Panc1 (cell line): ENCODE data around the gene AHCY. TPM values are rescaled to one million over a fixed set of nuclear protein-coding genes. Genes with fewer than 3 reads are reported as not detected.
"Not testable (repeated sequence)": the region's sequence is repeated elsewhere in the genome, so short reads cannot be mapped to it uniquely, and the experiment has no call there.

ENCODE experiments used
- ATAC-seq: fragments of 200-7000 bp; cut with Tn5 transposase; 2 replicates; pipeline ENCODE4 v1.9.1; 2020; ENCODE audit warnings: mild to moderate bottlenecking, moderate library complexity
- BruUV-seq: library from RNA; stranded (reverse); fragments of 400-500 nt; replicated peaks from 2 replicates; lab custom pipeline; 2021; lab: Mats Ljungman, UMichigan
- CTCF ChIA-PET: fragments of 300-600 bp; sonication (Branson Sonifier 250); formaldehyde crosslinking; loops from one replicate; lab custom pipeline; 2022; ENCODE audit warnings: antibody characterized with exemption; lab: Charles Lee
- POLR2A ChIA-PET: fragments of 300-600 bp; sonication (Branson Sonifier 250); formaldehyde crosslinking; loops from one replicate; lab custom pipeline; 2022; ENCODE audit warnings: antibody characterized with exemption; lab: Charles Lee
- DNase-seq: peaks from one replicate; pipeline ENCODE4 v3.0.0-alpha.2; 2010; ENCODE audit warnings: low read depth, low spot score
- H3K27ac ChIP-seq: 2 replicates; pipeline ENCODE4 v1.5.1; 2011; ENCODE audit warnings: mild to moderate bottlenecking, low read length, inconsistent platforms
- H3K27me3 ChIP-seq: fragments of 200-500 bp; sonication (Bioruptor generic); 2 replicates; pipeline ENCODE4 v1.6.0; 2014; ENCODE audit warnings: low read length, inconsistent platforms; ENCODE audit not compliant: control insufficient read depth, insufficient read depth
- H3K36me3 ChIP-seq: fragments of 200-500 bp; sonication (Bioruptor generic); 2 replicates; pipeline ENCODE4 v1.5.1; 2014; ENCODE audit warnings: inconsistent platforms, mild to moderate bottlenecking, low read length, moderate library complexity; ENCODE audit not compliant: control insufficient read depth, insufficient read depth
- H3K4me1 ChIP-seq: 2 replicates; pipeline ENCODE4 v1.5.1; 2011; ENCODE audit warnings: inconsistent platforms, mild to moderate bottlenecking, low read length, moderate library complexity; ENCODE audit not compliant: control insufficient read depth, insufficient read depth
- H3K4me3 ChIP-seq, 2 experiments: 2 replicates each; pipeline ENCODE4 v1.5.1; 2011 to 2012; ENCODE audit warnings: low read depth in 2 of 2, low read length in 2 of 2, mild to moderate bottlenecking in 2 of 2, inconsistent platforms in 1 of 2, moderate library complexity in 1 of 2
- H3K9me3 ChIP-seq: fragments of 200-500 bp; sonication (Bioruptor generic); 2 replicates; pipeline ENCODE4 v1.5.1; 2014; ENCODE audit warnings: low read depth, mild to moderate bottlenecking, inconsistent platforms, low read length, moderate library complexity; ENCODE audit not compliant: control insufficient read depth, insufficient read depth
- CTCF ChIP-seq: fragments of 450-650 bp; IDR thresholded peaks from 2 replicates; pipeline ENCODE4 v1.5.1; 2017; ENCODE audit warnings: mild to moderate bottlenecking
- POLR2AphosphoS5 ChIP-seq: IDR thresholded peaks from 2 replicates; pipeline ENCODE4 v1.6.1; 2012; ENCODE audit warnings: mild to moderate bottlenecking, low read depth, low read length, moderate library complexity
- SIN3A ChIP-seq: IDR thresholded peaks from 2 replicates; pipeline ENCODE4 v1.6.1; 2012; ENCODE audit warnings: low read depth, mild to moderate bottlenecking, low read length, moderate library complexity, borderline replicate concordance; ENCODE audit not compliant: insufficient read depth
- TCF7L2 ChIP-seq: IDR thresholded peaks from 2 replicates; pipeline ENCODE4 v1.6.1; 2011; ENCODE audit warnings: mild to moderate bottlenecking, low read depth, low read length, inconsistent platforms
- in situ Hi-C: cut with HindIII; loops from 2 replicates; pipeline ENCODE4 v1.10.0; 2016; ENCODE audit warnings: low sequenced_read_pairs, low pct_unique_long_range_greater_than_20kb
- intact Hi-C: fragments of 100-400 bp; cut with micrococcal nuclease; formaldehyde crosslinking; loops from one replicate; pipeline ENCODE4 v1.10.0; 2022; ENCODE audit not compliant: unreplicated experiment
- total RNA-seq: library from RNA; stranded (reverse); gene quantifications from one replicate; pipeline ENCODE4 v1.2.1, GENCODE V29; 2021; ENCODE audit not compliant: unreplicated experiment
- TF ChIP-seq, protein P1 (sequence below), 2 experiments: IDR thresholded peaks; 2 replicates each; pipeline ENCODE4 v1.6.1; 2011 to 2012; ENCODE audit warnings: low read depth in 2 of 2, control low read depth in 1 of 2, low read length in 1 of 2, mild to moderate bottlenecking in 1 of 2, moderate library complexity in 1 of 2; ENCODE audit not compliant: insufficient read depth in 1 of 2

Gene AHCY
- total RNA-seq, 1 experiment from 2014 or later = 171 TPM

- ChIA-PET CTCF (no interaction called here), POLR2A (no interaction called here)
- BruUV-seq = no TSS peak
- no peaks in the 10 kb centered on the region for H3K36me3 ChIP-seq
- no peaks in the 10 kb centered on the region for H3K27me3 ChIP-seq
- no peaks in the 10 kb centered on the region for H3K9me3 ChIP-seq
- H3K27ac ChIP-seq = no peak overlapping the region
- in situ Hi-C loops = no loop called here
- ATAC-seq (no peak), DNase-seq (no peak)
- intact Hi-C loops = no loop called here
- no peaks in the 10 kb centered on the region for H3K4me1 ChIP-seq
- H3K4me3 ChIP-seq = no peak overlapping the region
- TF ChIP-seq SIN3A (no peak), CTCF (no peak), POLR2AphosphoS5 (no peak), TCF7L2 (no peak)
- TF ChIP-seq, protein P1, sequence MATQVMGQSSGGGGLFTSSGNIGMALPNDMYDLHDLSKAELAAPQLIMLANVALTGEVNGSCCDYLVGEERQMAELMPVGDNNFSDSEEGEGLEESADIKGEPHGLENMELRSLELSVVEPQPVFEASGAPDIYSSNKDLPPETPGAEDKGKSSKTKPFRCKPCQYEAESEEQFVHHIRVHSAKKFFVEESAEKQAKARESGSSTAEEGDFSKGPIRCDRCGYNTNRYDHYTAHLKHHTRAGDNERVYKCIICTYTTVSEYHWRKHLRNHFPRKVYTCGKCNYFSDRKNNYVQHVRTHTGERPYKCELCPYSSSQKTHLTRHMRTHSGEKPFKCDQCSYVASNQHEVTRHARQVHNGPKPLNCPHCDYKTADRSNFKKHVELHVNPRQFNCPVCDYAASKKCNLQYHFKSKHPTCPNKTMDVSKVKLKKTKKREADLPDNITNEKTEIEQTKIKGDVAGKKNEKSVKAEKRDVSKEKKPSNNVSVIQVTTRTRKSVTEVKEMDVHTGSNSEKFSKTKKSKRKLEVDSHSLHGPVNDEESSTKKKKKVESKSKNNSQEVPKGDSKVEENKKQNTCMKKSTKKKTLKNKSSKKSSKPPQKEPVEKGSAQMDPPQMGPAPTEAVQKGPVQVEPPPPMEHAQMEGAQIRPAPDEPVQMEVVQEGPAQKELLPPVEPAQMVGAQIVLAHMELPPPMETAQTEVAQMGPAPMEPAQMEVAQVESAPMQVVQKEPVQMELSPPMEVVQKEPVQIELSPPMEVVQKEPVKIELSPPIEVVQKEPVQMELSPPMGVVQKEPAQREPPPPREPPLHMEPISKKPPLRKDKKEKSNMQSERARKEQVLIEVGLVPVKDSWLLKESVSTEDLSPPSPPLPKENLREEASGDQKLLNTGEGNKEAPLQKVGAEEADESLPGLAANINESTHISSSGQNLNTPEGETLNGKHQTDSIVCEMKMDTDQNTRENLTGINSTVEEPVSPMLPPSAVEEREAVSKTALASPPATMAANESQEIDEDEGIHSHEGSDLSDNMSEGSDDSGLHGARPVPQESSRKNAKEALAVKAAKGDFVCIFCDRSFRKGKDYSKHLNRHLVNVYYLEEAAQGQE (IDR thresholded peaks at IDR 0.05; ENCODE audit: insufficient read depth in 1 of 2, low read depth in 2 of 2, low read length in 1 of 2) = no peak
Observed at GRCh38 chr20:34264141-34264540, 39.0 kb downstream of the AHCY start.

DNA sequence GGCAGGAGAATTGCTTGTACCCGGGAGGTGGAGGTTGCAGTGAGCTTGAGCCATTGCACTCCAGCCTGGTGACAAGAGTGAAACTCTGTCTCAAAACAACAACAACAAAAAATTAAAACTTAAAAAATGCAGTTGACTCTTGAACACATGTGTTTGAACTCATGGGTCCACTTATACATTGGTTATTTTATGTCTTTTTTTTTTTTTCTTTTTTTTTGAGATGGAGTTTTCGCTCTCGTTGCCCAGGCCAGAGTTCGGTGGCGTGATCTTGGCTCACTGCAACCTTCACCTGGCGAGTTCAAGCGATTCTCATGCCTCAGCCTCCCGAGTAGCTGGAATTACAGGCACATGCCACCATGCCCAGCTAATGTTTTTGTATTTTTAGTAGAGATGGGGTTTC lies 39.7 kb downstream of the AHCY start:
- H3K4me1 ChIP-seq, in situ Hi-C loops, POLR2A ChIA-PET, H3K36me3 ChIP-seq, intact Hi-C loops, ATAC-seq, BruUV-seq, H3K4me3 ChIP-seq, H3K9me3 ChIP-seq, H3K27ac ChIP-seq, H3K27me3 ChIP-seq, DNase-seq: not testable (repeated sequence)
- CTCF ChIA-PET = interaction anchor here (0.6 kb wide), 1 partner anchor 350 kb away, joined by 6 read pairs; no protein-coding TSS in a partner anchor

GRCh38 chr20:34262488-34263288 lies 40.5 kb downstream of the AHCY start:
- Histone ChIP-seq H3K36me3 (no peaks in the 10 kb centered on the region), H3K4me3 (no peak overlapping the region), H3K4me1 (no peaks in the 10 kb centered on the region), H3K27me3 (no peaks in the 10 kb centered on the region), H3K27ac (no peak overlapping the region), H3K9me3 (no peaks in the 10 kb centered on the region)
- TF ChIP-seq SIN3A (no peak), POLR2AphosphoS5 (no peak), TCF7L2 (no peak), CTCF (no peak)
- TF ChIP-seq, protein P1 (IDR thresholded peaks at IDR 0.05; ENCODE audit: insufficient read depth in 1 of 2, low read depth in 2 of 2, low read length in 1 of 2) = no peak
- DNase-seq = no peak
- ChIA-PET POLR2A (interaction anchor here (0.6 kb wide), 1 partner anchor 498 kb away, joined by 5 read pairs; no protein-coding TSS in a partner anchor), CTCF (no interaction called here)
- intact Hi-C loops = no loop called here
- BruUV-seq = TSS peak; percentile 40
- in situ Hi-C loops = no loop called here
- ATAC-seq = no peak
